ENCODE results near the gene DES. TPM values are rescaled to one million over a fixed set of nuclear protein-coding genes. Genes with fewer than 3 reads are reported as not detected.
A peak's percentile ranks its signal among the peaks of the same experiment; 100 is the strongest.

The DES gene
- total RNA-seq, 2 donors from 2014 or later: not detected

DNA sequence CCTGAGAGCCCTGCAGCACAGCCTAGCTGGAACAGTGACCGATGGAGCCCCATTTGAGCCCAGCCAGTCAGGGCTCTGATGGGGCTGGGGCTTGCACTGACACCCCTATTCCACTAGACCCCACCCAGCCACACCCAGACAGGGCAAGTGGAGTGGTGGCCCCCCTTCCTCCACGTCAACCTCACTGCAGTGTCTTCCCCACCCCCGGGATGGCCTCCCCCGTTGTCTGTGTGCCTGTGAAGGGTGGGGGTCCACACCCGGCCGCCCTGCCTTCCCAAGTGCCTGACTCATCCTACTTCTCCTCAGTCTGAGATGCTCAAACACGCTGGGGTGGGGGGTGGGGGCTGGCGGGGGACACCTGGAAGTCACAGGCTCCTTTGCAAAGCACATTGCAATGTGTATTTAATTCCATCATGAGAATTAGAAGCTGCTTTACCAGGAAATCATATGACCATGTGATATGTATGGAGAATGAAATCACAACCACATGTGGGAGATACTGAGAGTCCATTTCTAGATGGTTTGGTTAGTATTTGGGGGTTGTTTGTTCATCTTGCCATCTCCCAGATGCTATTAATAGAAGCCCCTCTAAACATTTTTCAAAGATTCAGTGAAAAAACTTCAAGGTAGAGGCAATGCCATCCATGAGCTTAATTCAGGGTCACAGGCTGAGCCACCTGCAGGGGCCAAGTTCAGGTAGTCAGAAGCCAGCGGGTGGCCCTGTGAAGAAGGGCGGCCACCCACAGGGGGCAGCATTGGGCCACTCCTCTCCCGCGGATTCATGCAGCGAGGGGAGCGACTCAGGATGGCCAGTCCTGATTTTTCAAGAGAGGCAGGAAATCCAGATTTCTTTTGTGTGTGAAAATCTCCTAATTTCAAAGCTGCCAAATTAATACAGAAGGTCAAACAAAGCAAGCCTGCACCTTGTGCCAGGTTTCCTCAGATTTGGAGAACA lies 57.8 kb downstream of the DES start:
- peak; percentile 75 for DNase-seq (ENCODE audit: low spot score)
- no peaks in the 10 kb centered on the region for H3K9me3 Mint-ChIP-seq
- no peak overlapping the region for H3K4me3 Mint-ChIP-seq
- no peak overlapping the region for H3K27ac Mint-ChIP-seq
- H3K27me3 Mint-ChIP-seq: peaks cover 5 to 10% of the 10 kb centered on the region in 2 donors
- H3K36me3 Mint-ChIP-seq: no peaks in the 10 kb centered on the region
- peaks cover 0 to 5% of the 10 kb centered on the region in 2 donors for H3K4me1 Mint-ChIP-seq (ENCODE audit: low read depth in 2 of 2)
- peak; percentile 50 to 58 for ATAC-seq

Other genes with a start within 250 kb of the DES start
- 1 to 10 TPM; 2.4 to 3.3 TPM for gene SLC23A3, start 248.3 kb upstream of the DES start, total RNA-seq
- gene CNPPD1, start 241.5 kb upstream of the DES start, total RNA-seq: 10 to 100 TPM; 60.8 to 68.5 TPM
- 10 to 100 TPM; 69.3 to 79.8 TPM for gene RETREG2, start 240.1 kb upstream of the DES start, total RNA-seq
- gene ZFAND2B, start 211.6 kb upstream of the DES start, total RNA-seq: 10 to 100 TPM; 40.4 to 51.8 TPM
- gene ABCB6, start 199.4 kb upstream of the DES start, total RNA-seq: 10 to 100 TPM; 16.7 to 18.1 TPM
- 10 to 100 TPM; 43.0 to 52.7 TPM for gene ATG9A, start 188.7 kb upstream of the DES start, total RNA-seq
- 10 to 100 TPM; 82.5 to 87.6 TPM for gene ANKZF1, start 188.6 kb upstream of the DES start, total RNA-seq
- 1 to 10 TPM; 3.5 to 3.6 TPM for gene GLB1L, start 172.9 kb upstream of the DES start, total RNA-seq
- 10 to 100 TPM; 26.8 to 27.8 TPM for gene STK16, start 172.9 kb upstream of the DES start, total RNA-seq
- gene TUBA4B, start 165.1 kb upstream of the DES start, total RNA-seq: not detected
- gene TUBA4A, start 164.5 kb upstream of the DES start, total RNA-seq: 100 to 1,000 TPM; 159 to 161 TPM
- gene DNAJB2, start 139.0 kb upstream of the DES start, total RNA-seq: 10 to 100 TPM; 43.4 to 47.9 TPM
- not detected for gene PTPRN, start 109.0 kb upstream of the DES start, total RNA-seq
- gene RESP18, start 85.6 kb upstream of the DES start, total RNA-seq: not detected
- 100 to 1,000 TPM in 1 of 2 donors, 10 to 100 TPM in 1; 85.3 to 116 TPM for gene DNPEP, start 30.5 kb upstream of the DES start, total RNA-seq
- gene SPEG, start 16.5 kb downstream of the DES start, total RNA-seq: under 1 TPM in 1 of 2 donors, not detected in 1; 0.86 TPM
- 10 to 100 TPM; 55.5 to 67.1 TPM for gene GMPPA, start 80.5 kb downstream of the DES start, total RNA-seq
- under 1 TPM in 1 of 2 donors, not detected in 1; 0.12 TPM for gene ASIC4, start 96.1 kb downstream of the DES start, total RNA-seq
- gene CHPF, start 125.4 kb downstream of the DES start, total RNA-seq: 10 to 100 TPM; 52.4 to 57.5 TPM
- gene TMEM198, start 125.7 kb downstream of the DES start, total RNA-seq: 1 to 10 TPM; 3.6 to 7.6 TPM
- 1 to 10 TPM in 1 of 2 donors, not detected in 1; 2.9 TPM for gene OBSL1, start 153.2 kb downstream of the DES start, total RNA-seq
- gene INHA, start 153.9 kb downstream of the DES start, total RNA-seq: not detected
- 10 to 100 TPM; 27.7 to 50.7 TPM for gene STK11IP, start 179.5 kb downstream of the DES start, total RNA-seq
- gene SLC4A3, start 209.3 kb downstream of the DES start, total RNA-seq: not detected

All from natural killer cell treated with Interleukin-12 subunit alpha and Interleukin-12 subunit beta and Interleukin-15 and Interleukin-18, amount 100 ng/mL, for 72 hours (primary cell).